Measurements from ENCODE around the gene TLE3.
"Not testable (repeated sequence)": the region's sequence is repeated elsewhere in the genome, so short reads cannot be mapped to it uniquely, and the experiment has no call there.

TLE3 gene

GRCh38 chr15:70097321-70098152, at the start of gene TLE3:
TSS of gene TLE3 (minus strand) at chr15:70097917. CDS start at chr15:70096798, 1,119 bp downstream.
- DNase-seq: peak; percentile 97

GRCh38 chr15:70147178-70147760, 49.6 kb upstream of the TLE3 start:
- DNase-seq: no peak

- no peak for DNase-seq
These were observed 49.1 kb upstream of the TLE3 start for GRCh38 chr15:70146771-70147170.

GRCh38 chr15:70146162-70146561, 48.4 kb upstream of the TLE3 start:
- DNase-seq: no peak

- DNase-seq: no peak
These were observed 47.5 kb upstream of the TLE3 start for GRCh38 chr15:70145261-70145660.

GRCh38 chr15:70142322-70143191, 44.8 kb upstream of the TLE3 start:
- DNase-seq: peak; percentile 9

- no peak for DNase-seq
These were observed 44.3 kb upstream of the TLE3 start for GRCh38 chr15:70142072-70142321.

GRCh38 chr15:70141376-70142071, 43.8 kb upstream of the TLE3 start:
- no peak for DNase-seq

- DNase-seq: peak; percentile 21
These were observed 43.0 kb upstream of the TLE3 start for GRCh38 chr15:70140543-70141375.

- DNase-seq: no peak
These were observed 42.4 kb upstream of the TLE3 start for GRCh38 chr15:70140025-70140542.

GRCh38 chr15:70137967-70138366, 40.2 kb upstream of the TLE3 start:
- DNase-seq: no peak

- not testable (repeated sequence) for DNase-seq
These were observed 39.3 kb upstream of the TLE3 start for GRCh38 chr15:70137021-70137420.

- no peak for DNase-seq
These were observed 36.2 kb upstream of the TLE3 start for GRCh38 chr15:70133781-70134421.

- no peak for DNase-seq
These were observed 35.6 kb upstream of the TLE3 start for GRCh38 chr15:70133296-70133695.

- no peak for DNase-seq
These were observed 34.9 kb upstream of the TLE3 start for GRCh38 chr15:70132571-70132970.

GRCh38 chr15:70132139-70132538, 34.4 kb upstream of the TLE3 start:
- no peak for DNase-seq

- DNase-seq: no peak
These were observed 30.9 kb upstream of the TLE3 start for GRCh38 chr15:70128414-70129140.

- no peak for DNase-seq
These were observed 30.2 kb upstream of the TLE3 start for GRCh38 chr15:70127770-70128413.

- no peak for DNase-seq
These were observed 29.6 kb upstream of the TLE3 start for GRCh38 chr15:70127288-70127746.

- no peak for DNase-seq
These were observed 28.6 kb upstream of the TLE3 start for GRCh38 chr15:70126362-70126761.

Data from stimulated activated CD4-positive, alpha-beta T cell treated with anti-CD3 and anti-CD28 coated beads, Interleukin-4, amount 100 ng/mL, for 1 hour (primary cell).